ENCODE data around the gene SAMHD1.

SAMHD1 gene

DNA sequence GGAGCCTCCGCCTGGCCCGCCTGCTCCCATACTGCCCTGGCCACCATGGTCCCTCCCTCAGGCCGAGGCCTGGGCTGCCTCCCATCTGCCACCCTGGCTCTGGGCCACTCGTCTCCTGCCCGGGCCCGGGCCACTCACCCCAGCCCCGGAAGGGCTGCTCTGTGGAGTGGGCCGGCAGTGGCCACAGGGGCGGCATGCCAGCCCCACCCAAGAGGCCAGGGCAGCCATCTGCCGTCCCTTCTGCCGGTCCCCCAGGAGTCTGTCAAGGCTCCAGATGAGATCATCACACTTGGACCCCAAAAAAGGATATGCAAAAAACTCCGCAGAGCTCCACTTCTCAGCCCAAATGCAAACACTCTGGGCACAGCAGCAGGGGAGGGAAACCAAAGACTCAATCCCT lies 99.3 kb downstream of the SAMHD1 start:
- no peak overlapping the region for H3K4ac ChIP-seq (ENCODE audit: low read depth, low read length)
- no peak overlapping the region for H2BK12ac ChIP-seq (ENCODE audit: low read length)
- H2AFZ ChIP-seq (ENCODE audit: insufficient read depth, low read length, poor library complexity): no peak overlapping the region
- H4K91ac ChIP-seq (ENCODE audit: low read depth, low read length): no peak overlapping the region
- no peak for DNase-seq
- H2BK120ac ChIP-seq (ENCODE audit: insufficient read depth, low read length, poor library complexity): no peak overlapping the region
- H3K18ac ChIP-seq (ENCODE audit: low read length): no peak overlapping the region
- no CpG with 5 or more reads among the region's 12 CpGs for WGBS (ENCODE audit: extremely low coverage, insufficient coverage, insufficient read length)
- H3K14ac ChIP-seq (ENCODE audit: low read length): no peak overlapping the region
- no peaks in the 10 kb centered on the region for H3K79me2 ChIP-seq (ENCODE audit: control insufficient read depth, insufficient read depth, low read length, poor library complexity)
- H3K79me1 ChIP-seq (ENCODE audit: low read length): no peaks in the 10 kb centered on the region
- no peaks in the 10 kb centered on the region for H3K27me3 ChIP-seq (ENCODE audit: insufficient read depth, low read length)
- H3K9me3 ChIP-seq (ENCODE audit: insufficient read depth, low read depth, low read length): peaks cover 1% of the 10 kb centered on the region
- H3K36me3 ChIP-seq (ENCODE audit: control insufficient read depth in 1 of 2, insufficient read depth in 2 of 2, low read length in 2 of 2): peaks cover 0 to 2% of the 10 kb centered on the region in 2 experiments
- no peak overlapping the region for H4K8ac ChIP-seq (ENCODE audit: low read depth, low read length)
- no peak overlapping the region for H3K4me3 ChIP-seq (ENCODE audit: low read depth, low read length)
- H3K4me1 ChIP-seq (ENCODE audit: control insufficient read depth in 1 of 2, insufficient read depth in 2 of 2, low read length in 2 of 2): peaks cover 13 to 20% of the 10 kb centered on the region in 2 experiments
- H3K9ac ChIP-seq (ENCODE audit: low read length): no peak overlapping the region
- H3K4me2 ChIP-seq (ENCODE audit: low read length): no peak overlapping the region
- H3K27ac ChIP-seq (ENCODE audit: low read depth, low read length): no peak overlapping the region
- H2BK5ac ChIP-seq (ENCODE audit: low read depth, low read length, poor library complexity): no peak overlapping the region
- H4K12ac ChIP-seq (ENCODE audit: low read depth, low read length): peak overlapping the region; percentile 12
- no peak overlapping the region for H3K23ac ChIP-seq (ENCODE audit: low read length)
- H2AK5ac ChIP-seq (ENCODE audit: low read length): no peak overlapping the region

DNA sequence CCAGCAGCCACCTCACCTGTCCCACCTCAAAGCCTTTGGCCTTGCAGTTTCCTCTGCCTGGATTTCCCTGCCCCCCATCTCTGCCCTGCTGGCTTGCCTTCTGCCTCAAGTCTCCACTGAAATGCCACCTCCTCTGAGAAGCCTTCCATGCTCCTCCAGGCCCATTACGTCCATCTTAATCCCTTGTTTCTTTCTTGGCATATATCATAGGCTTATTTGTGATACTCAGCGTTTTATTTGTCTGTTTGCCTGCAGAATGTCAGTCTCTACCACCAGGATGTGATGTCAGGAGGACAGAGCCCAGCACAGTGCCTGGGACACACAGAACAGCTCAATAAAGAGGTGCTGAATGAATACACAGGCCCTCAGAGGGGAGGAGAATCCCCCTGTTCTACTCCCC lies 100.0 kb downstream of the SAMHD1 start:
- Histone ChIP-seq H3K23ac (ENCODE audit: low read length) (no peak overlapping the region), H3K79me2 (ENCODE audit: control insufficient read depth, insufficient read depth, low read length, poor library complexity) (no peaks in the 10 kb centered on the region), H3K4me3 (ENCODE audit: low read depth, low read length) (no peak overlapping the region), H3K9me3 (ENCODE audit: insufficient read depth, low read depth, low read length) (peaks cover 1% of the 10 kb centered on the region), H3K4me2 (ENCODE audit: low read length) (no peak overlapping the region), H2AFZ (ENCODE audit: insufficient read depth, low read length, poor library complexity) (no peak overlapping the region), H4K12ac (ENCODE audit: low read depth, low read length) (no peak overlapping the region), H3K36me3 (ENCODE audit: control insufficient read depth in 1 of 2, insufficient read depth in 2 of 2, low read length in 2 of 2) (peaks cover 0 to 2% of the 10 kb centered on the region in 2 experiments), H3K9ac (ENCODE audit: low read length) (no peak overlapping the region), H4K91ac (ENCODE audit: low read depth, low read length) (no peak overlapping the region), H2BK5ac (ENCODE audit: low read depth, low read length, poor library complexity) (no peak overlapping the region), H3K14ac (ENCODE audit: low read length) (no peak overlapping the region), H3K79me1 (ENCODE audit: low read length) (no peaks in the 10 kb centered on the region), H3K4me1 (ENCODE audit: control insufficient read depth in 1 of 2, insufficient read depth in 2 of 2, low read length in 2 of 2) (peaks cover 15 to 19% of the 10 kb centered on the region in 2 experiments), H3K4ac (ENCODE audit: low read depth, low read length) (no peak overlapping the region), H2BK120ac (ENCODE audit: insufficient read depth, low read length, poor library complexity) (no peak overlapping the region), H3K27me3 (ENCODE audit: insufficient read depth, low read length) (no peaks in the 10 kb centered on the region), H3K18ac (ENCODE audit: low read length) (no peak overlapping the region), H3K27ac (ENCODE audit: low read depth, low read length) (no peak overlapping the region), H4K8ac (ENCODE audit: low read depth, low read length) (no peak overlapping the region), H2BK12ac (ENCODE audit: low read length) (no peak overlapping the region), H2AK5ac (ENCODE audit: low read length) (no peak overlapping the region)
- WGBS (ENCODE audit: extremely low coverage, insufficient coverage, insufficient read length): no CpG with 5 or more reads among the region's 2 CpGs
- DNase-seq: no peak

DNA sequence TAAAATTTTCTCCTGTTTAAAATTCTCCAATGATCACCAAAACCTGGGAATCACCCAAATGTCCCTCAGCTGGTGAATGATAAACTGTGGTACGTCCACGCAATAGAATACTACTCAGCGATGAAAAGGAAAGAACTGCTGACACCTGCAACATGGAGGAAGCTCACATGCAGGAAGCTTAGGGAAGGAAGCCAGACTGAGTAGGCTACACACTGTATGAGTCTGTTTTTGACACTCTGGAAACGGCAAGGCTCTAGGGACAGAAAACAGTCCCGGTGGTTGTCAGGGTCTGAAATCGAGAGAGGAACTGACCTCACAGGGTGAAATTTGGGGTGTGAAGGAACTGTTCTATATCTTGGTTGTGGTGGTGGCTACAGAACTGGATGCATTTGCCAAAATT lies 100.7 kb downstream of the SAMHD1 start:
- no peak overlapping the region for H2BK5ac ChIP-seq (ENCODE audit: low read depth, low read length, poor library complexity)
- no peak overlapping the region for H4K12ac ChIP-seq (ENCODE audit: low read depth, low read length)
- peaks cover 15 to 18% of the 10 kb centered on the region in 2 experiments for H3K4me1 ChIP-seq (ENCODE audit: control insufficient read depth in 1 of 2, insufficient read depth in 2 of 2, low read length in 2 of 2)
- no peaks in the 10 kb centered on the region for H3K79me2 ChIP-seq (ENCODE audit: control insufficient read depth, insufficient read depth, low read length, poor library complexity)
- peaks cover 1% of the 10 kb centered on the region for H3K9me3 ChIP-seq (ENCODE audit: insufficient read depth, low read depth, low read length)
- H3K27ac ChIP-seq (ENCODE audit: low read depth, low read length): no peak overlapping the region
- no peak for DNase-seq
- no peak overlapping the region for H4K8ac ChIP-seq (ENCODE audit: low read depth, low read length)
- no peak overlapping the region for H3K4me2 ChIP-seq (ENCODE audit: low read length)
- H3K14ac ChIP-seq (ENCODE audit: low read length): no peak overlapping the region
- no peak overlapping the region for H4K91ac ChIP-seq (ENCODE audit: low read depth, low read length)
- no peak overlapping the region for H3K18ac ChIP-seq (ENCODE audit: low read length)
- no peaks in the 10 kb centered on the region for H3K36me3 ChIP-seq (ENCODE audit: control insufficient read depth in 1 of 2, insufficient read depth in 2 of 2, low read length in 2 of 2)
- no peak overlapping the region for H3K4ac ChIP-seq (ENCODE audit: low read depth, low read length)
- H3K23ac ChIP-seq (ENCODE audit: low read length): no peak overlapping the region
- H3K27me3 ChIP-seq (ENCODE audit: insufficient read depth, low read length): no peaks in the 10 kb centered on the region
- H2BK120ac ChIP-seq (ENCODE audit: insufficient read depth, low read length, poor library complexity): no peak overlapping the region
- no peak overlapping the region for H2AFZ ChIP-seq (ENCODE audit: insufficient read depth, low read length, poor library complexity)
- peaks cover 2% of the 10 kb centered on the region for H3K79me1 ChIP-seq (ENCODE audit: low read length)
- no peak overlapping the region for H2AK5ac ChIP-seq (ENCODE audit: low read length)
- WGBS (ENCODE audit: extremely low coverage, insufficient coverage, insufficient read length): no CpG with 5 or more reads among the region's 6 CpGs
- H3K4me3 ChIP-seq (ENCODE audit: low read depth, low read length): no peak overlapping the region
- no peak overlapping the region for H2BK12ac ChIP-seq (ENCODE audit: low read length)
- no peak overlapping the region for H3K9ac ChIP-seq (ENCODE audit: low read length)

DNA sequence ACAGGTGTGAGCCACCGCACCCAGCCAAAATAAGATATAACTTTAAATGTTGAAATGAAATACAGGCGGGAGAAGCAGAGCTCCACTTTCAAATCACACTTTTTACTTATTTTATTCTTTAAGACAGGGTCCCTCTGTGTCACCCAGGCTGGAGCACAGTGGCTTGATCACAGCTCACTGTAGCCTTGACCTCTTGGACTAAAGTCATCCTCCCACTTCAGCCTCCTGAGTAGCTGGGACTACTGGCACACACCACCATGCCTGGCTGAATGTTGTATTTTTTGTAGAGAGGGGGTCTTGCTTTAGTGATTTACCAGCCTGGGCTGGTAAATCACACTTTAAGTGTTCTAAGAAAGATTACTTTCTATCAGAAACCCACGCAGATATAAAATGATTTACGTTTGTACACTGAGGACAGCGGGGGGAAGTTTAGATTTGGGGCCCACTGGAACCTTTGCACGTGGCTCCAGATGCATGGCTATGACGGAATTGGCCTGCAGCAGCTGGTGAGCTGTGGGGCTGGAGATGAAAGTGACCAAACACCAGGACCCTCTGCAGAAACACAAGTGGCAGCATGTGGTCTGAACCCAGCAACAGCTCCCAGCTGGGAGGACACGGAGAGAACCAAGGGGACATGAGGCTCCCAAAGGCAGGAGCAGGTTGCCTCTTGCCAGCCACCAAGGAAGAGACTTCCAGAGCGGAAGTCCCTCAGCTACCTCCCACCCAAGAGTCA lies 102.0 kb downstream of the SAMHD1 start:
- no peak for DNase-seq
- no peak overlapping the region for H2AFZ ChIP-seq (ENCODE audit: insufficient read depth, low read length, poor library complexity)
- H2AK5ac ChIP-seq (ENCODE audit: low read length): no peak overlapping the region
- H3K27me3 ChIP-seq (ENCODE audit: insufficient read depth, low read length): no peaks in the 10 kb centered on the region
- H2BK120ac ChIP-seq (ENCODE audit: insufficient read depth, low read length, poor library complexity): no peak overlapping the region
- H3K9ac ChIP-seq (ENCODE audit: low read length): no peak overlapping the region
- H3K23ac ChIP-seq (ENCODE audit: low read length): no peak overlapping the region
- H3K4me3 ChIP-seq (ENCODE audit: low read depth, low read length): no peak overlapping the region
- no peak overlapping the region for H4K91ac ChIP-seq (ENCODE audit: low read depth, low read length)
- no peak overlapping the region for H2BK12ac ChIP-seq (ENCODE audit: low read length)
- H4K8ac ChIP-seq (ENCODE audit: low read depth, low read length): no peak overlapping the region
- H3K14ac ChIP-seq (ENCODE audit: low read length): no peak overlapping the region
- no peak overlapping the region for H3K4me2 ChIP-seq (ENCODE audit: low read length)
- peaks cover 2% of the 10 kb centered on the region for H3K79me1 ChIP-seq (ENCODE audit: low read length)
- no peak overlapping the region for H2BK5ac ChIP-seq (ENCODE audit: low read depth, low read length, poor library complexity)
- H3K36me3 ChIP-seq (ENCODE audit: control insufficient read depth in 1 of 2, insufficient read depth in 2 of 2, low read length in 2 of 2): no peaks in the 10 kb centered on the region
- no peaks in the 10 kb centered on the region for H3K79me2 ChIP-seq (ENCODE audit: control insufficient read depth, insufficient read depth, low read length, poor library complexity)
- no peak overlapping the region for H3K27ac ChIP-seq (ENCODE audit: low read depth, low read length)
- peaks cover 15 to 18% of the 10 kb centered on the region in 2 experiments for H3K4me1 ChIP-seq (ENCODE audit: control insufficient read depth in 1 of 2, insufficient read depth in 2 of 2, low read length in 2 of 2)
- H4K12ac ChIP-seq (ENCODE audit: low read depth, low read length): no peak overlapping the region
- H3K9me3 ChIP-seq (ENCODE audit: insufficient read depth, low read depth, low read length): peaks cover 1% of the 10 kb centered on the region
- no peak overlapping the region for H3K18ac ChIP-seq (ENCODE audit: low read length)
- no CpG with 5 or more reads among the region's 9 CpGs for WGBS (ENCODE audit: extremely low coverage, insufficient coverage, insufficient read length)
- no peak overlapping the region for H3K4ac ChIP-seq (ENCODE audit: low read depth, low read length)
